ENCODE results near the gene ZNF117.

GRCh38 chr7:64978497-64979203 is 12.2 kb downstream of the ZNF117 start:
- TF ChIP-seq ZNF699 (CRISPR knock-in tag; IDR thresholded peaks at IDR 0.05; ENCODE audit: insufficient replicate concordance) (no peak), TOE1 (IDR thresholded peaks at IDR 0.05; ENCODE audit: borderline replicate concordance) (no peak), TOE1 (CRISPR knock-in tag; IDR thresholded peaks at IDR 0.05; ENCODE audit: borderline replicate concordance, low read depth) (no peak), ZNF644 (tag; IDR thresholded peaks at IDR 0.05; ENCODE audit: low read depth) (no peak), ZBTB1 (CRISPR knock-in tag; IDR thresholded peaks at IDR 0.05; ENCODE audit: borderline replicate concordance, low read depth) (no peak)

Data from K562 (cell line).